HepG2 (cell line): ENCODE measurements around the gene PC. TPM values are rescaled to one million over a fixed set of nuclear protein-coding genes. Genes with fewer than 3 reads are reported as not detected.

ENCODE experiments used
- ATAC-seq: fragments of 200-7000 bp; cut with Tn5 transposase; 3 replicates; pipeline ENCODE4 v1.9.1; 2020; ENCODE audit warnings: mild to moderate bottlenecking, moderate library complexity
- BruUV-seq: library from RNA; stranded (reverse); fragments of 400-500 nt; replicated peaks from 2 replicates; lab custom pipeline; 2021; lab: Mats Ljungman, UMichigan
- CTCF ChIA-PET: fragments of 300-600 bp; formaldehyde crosslinking; extraction: SDS; loops from one replicate; lab custom pipeline; 2021; ENCODE audit warnings: low total read pairs, inconsistent platforms, low intra/inter-chr PET ratio; lab: Yijun Ruan, JAX
- POLR2A ChIA-PET: fragments of 350-600 bp; sonication (Branson Sonifier 250); formaldehyde crosslinking; loops from one replicate; lab custom pipeline; 2020; ENCODE audit warnings: antibody characterized with exemption, inconsistent platforms; lab: Yijun Ruan, JAX
- DNase-seq: peaks from one replicate; pipeline ENCODE4 v3.0.0-alpha.2; 2015; ENCODE audit warnings: low spot score
- FAIRE-seq: peaks from 3 replicates; lab custom pipeline; 2011; peaks lifted over from hg19 to GRCh38; lab: Jason Lieb, UNC
- H2AFZ ChIP-seq: one replicate; pipeline ENCODE4 v1.6.1; 2011; ENCODE audit warnings: low read length, inconsistent platforms
- H3K27ac ChIP-seq: fragments of 300-600 bp; 3 replicates; pipeline ENCODE4 v1.8.0; 2011; ENCODE audit warnings: mixed run types, mild to moderate bottlenecking, mixed read lengths, low read length, inconsistent platforms; ENCODE audit not compliant: insufficient read depth; ENCODE audit errors: extremely low read length
- H3K27me3 ChIP-seq, 2 experiments: fragments of 200-600 bp in 1 of 2; 2 replicates in 1 of 2; 3 replicates in 1 of 2; pipeline versions ENCODE4 v1.6.0 to v1.8.0; 2011; ENCODE audit warnings: low read length in 2 of 2, mild to moderate bottlenecking in 2 of 2, moderate library complexity in 2 of 2, inconsistent platforms in 1 of 2; ENCODE audit not compliant: insufficient read depth in 2 of 2, control insufficient read depth in 1 of 2
- H3K36me3 ChIP-seq, 2 experiments: fragments of 200-600 bp in 1 of 2; replicated peaks in 1 of 2; 2 replicates in 1 of 2; 3 replicates in 1 of 2; pipeline versions ENCODE4 v1.5.1 to v1.8.0; 2011; ENCODE audit warnings: low read length in 2 of 2, inconsistent platforms in 1 of 2; ENCODE audit not compliant: insufficient read depth in 2 of 2, control insufficient read depth in 1 of 2
- H3K4me1 ChIP-seq: 2 replicates; pipeline ENCODE4 v1.5.1; 2012; ENCODE audit warnings: low read length, inconsistent platforms; ENCODE audit not compliant: insufficient read depth
- H3K4me2 ChIP-seq: 2 replicates; pipeline ENCODE4 v1.6.0; 2011; ENCODE audit warnings: low read depth, low read length, inconsistent platforms
- H3K4me3 ChIP-seq, 3 experiments: fragments of 200-600 bp in 1 of 3; sonication (generic), shearing (Covaris generic) in 1 of 3; replicated peaks in 1 of 3; 2 replicates each; pipeline ENCODE4 v1.5.1; 2011 to 2016; ENCODE audit warnings: low read length in 3 of 3, inconsistent platforms in 2 of 3, low read depth in 2 of 3, mild to moderate bottlenecking in 2 of 3, control low read depth in 1 of 3, mixed read lengths in 1 of 3; ENCODE audit not compliant: insufficient read depth in 1 of 3
- H3K79me2 ChIP-seq: one replicate; pipeline ENCODE4 v1.6.1; 2011; ENCODE audit warnings: low read length, inconsistent platforms; ENCODE audit not compliant: insufficient read depth
- H3K9ac ChIP-seq: 2 replicates; pipeline ENCODE4 v1.6.0; 2011; ENCODE audit warnings: mild to moderate bottlenecking, low read depth, low read length, inconsistent platforms; ENCODE audit not compliant: insufficient read depth
- H3K9me3 ChIP-seq: 2 replicates; pipeline ENCODE4 v1.5.1; 2012; ENCODE audit warnings: mild to moderate bottlenecking, low read length
- H4K20me1 ChIP-seq: 2 replicates; pipeline ENCODE4 v1.6.0; 2011; ENCODE audit warnings: inconsistent platforms, mild to moderate bottlenecking, low read length, moderate library complexity; ENCODE audit not compliant: insufficient read depth
- AGO2 ChIP-seq: fragments of 200-400 bp; formaldehyde crosslinking; optimal IDR thresholded peaks from 2 replicates; pipeline ENCODE3; 2017; ENCODE audit warnings: mild to moderate bottlenecking, low read depth, low read length, moderate library complexity
- GRHL1 ChIP-seq: sonication (generic); formaldehyde crosslinking; conservative IDR thresholded peaks from 2 replicates; pipeline ENCODE4 v1.8.0; 2022; ENCODE audit warnings: missing genetic modification reagents
- HMGA1 ChIP-seq: sonication (generic); formaldehyde crosslinking; conservative IDR thresholded peaks from 2 replicates; pipeline ENCODE4 v1.4.0; 2020; ENCODE audit warnings: missing genetic modification reagents
- KAT8 ChIP-seq: IDR thresholded peaks from 2 replicates; pipeline ENCODE4 v1.6.1; 2016; ENCODE audit warnings: missing genetic modification reagents, missing compliant biosample characterization
- PRDM10 ChIP-seq: sonication (generic); formaldehyde crosslinking; IDR thresholded peaks from 2 replicates; pipeline ENCODE4 v1.4.0; 2020; ENCODE audit warnings: low read depth, missing genetic modification reagents
- RAD51 ChIP-seq: fragments of 450-650 bp; IDR thresholded peaks from 2 replicates; pipeline ENCODE4 v1.6.1; 2016; ENCODE audit warnings: borderline replicate concordance
- U2AF2 ChIP-seq: fragments of 200-400 bp; formaldehyde crosslinking; IDR thresholded peaks from 2 replicates; pipeline ENCODE4 v1.6.1; 2017; ENCODE audit warnings: low read depth, mild to moderate bottlenecking, low read length
- ZNF235 ChIP-seq: sonication (generic); formaldehyde crosslinking; IDR thresholded peaks from 2 replicates; pipeline ENCODE4 v1.8.1; 2023; ENCODE audit warnings: mild to moderate bottlenecking, missing genetic modification reagents, borderline replicate concordance
- ZNF839 ChIP-seq: sonication (generic); formaldehyde crosslinking; IDR thresholded peaks from 2 replicates; pipeline ENCODE4 v1.4.0; 2020; ENCODE audit warnings: missing genetic modification reagents, mild to moderate bottlenecking, borderline replicate concordance
- WGBS: methylation state at CpG from one replicate; pipeline ENCODE4 v1.1.6; 2017; ENCODE audit warnings: low lambda C conversion rate; 5-methylcytosine and 5-hydroxymethylcytosine counted together
- in situ Hi-C: cut with HindIII; loops from 2 replicates; pipeline ENCODE4 v1.10.0; 2017; ENCODE audit warnings: low pct_unique_long_range_greater_than_20kb; ENCODE audit not compliant: extremely low pct_ligation_motif_present
- intact Hi-C: fragments of 100-400 bp; cut with micrococcal nuclease; formaldehyde crosslinking; loops from one replicate; pipeline ENCODE4 v1.10.0; 2022; ENCODE audit not compliant: unreplicated experiment
- polyA plus RNA-seq, 8 experiments: library from polyadenylated mRNA; depleted of rRNA in 3 of 8; stranded (reverse) in 7 of 8; unstranded in 1 of 8; fragments of >200 nt; fragmentation: Illumina TruSeq in 4 of 8; extraction: Trizol in 4 of 8; gene quantifications; 2 replicates each; pipeline versions ENCODE4 v1.2.1 to v1.2.3, GENCODE V29; 2011 to 2016; ENCODE audit warnings: low read depth in 4 of 8, missing spikeins in 1 of 8, mixed read lengths in 1 of 8; ENCODE audit not compliant: insufficient read depth in 1 of 8
- total RNA-seq, 5 experiments: library from RNA; depleted of rRNA; stranded (reverse); fragments of >200 nt; fragmentation: Illumina TruSeq; extraction: Trizol; gene quantifications; 2 replicates each; pipeline ENCODE4 v1.2.3, GENCODE V29; 2016; ENCODE audit warnings: low read depth in 1 of 5

The PC gene
- total and polyA plus RNA-seq, 2 of the 13 experiments (the other 11 are each of a cell fraction or from before 2014, with no cell fraction given), result 29.0 to 39.0 TPM

GRCh38 chr11:66851239-66851596 lies 107.0 kb downstream of the PC start:
- WGBS, result 100% methylated on average over 2 of the region's 4 CpGs
- Histone ChIP-seq H3K36me3 (peaks cover 21 to 38% of the 10 kb centered on the region in 2 experiments; a peak in 4 of 5 replicates), H3K4me3 (no peak overlapping the region), H3K4me2 (no peak overlapping the region), H3K27ac (no peak overlapping the region), H3K4me1 (peaks cover 11% of the 10 kb centered on the region), H4K20me1 (no peaks in the 10 kb centered on the region), H2AFZ (no peak overlapping the region), H3K9ac (no peak overlapping the region), H3K9me3 (no peaks in the 10 kb centered on the region), H3K27me3 (no peaks in the 10 kb centered on the region), H3K79me2 (no peaks in the 10 kb centered on the region)
- DNase-seq (no peak), ATAC-seq (no peak), FAIRE-seq (no peak)
- intact Hi-C loops (no loop called here), in situ Hi-C loops (no loop called here)
- no TSS peak for BruUV-seq
- TF ChIP-seq PRDM10 (CRISPR knock-in tag), result no peak
- TF ChIP-seq AGO2, result peak; percentile 24
- POLR2A ChIA-PET, result interaction anchor here (1.4 kb wide), 1 partner anchor 7 kb away, joined by 5 read pairs; no protein-coding TSS in a partner anchor
- CTCF ChIA-PET, result no interaction called here

GRCh38 chr11:66850588-66851238 lies 107.5 kb downstream of the PC start:
- H3K9me3 ChIP-seq, result no peaks in the 10 kb centered on the region
- no peaks in the 10 kb centered on the region for H3K79me2 ChIP-seq
- peaks cover 22 to 42% of the 10 kb centered on the region in 2 experiments; a peak in 4 of 5 replicates for H3K36me3 ChIP-seq
- H3K9ac ChIP-seq, result no peak overlapping the region
- intact Hi-C loops, result no loop called here
- 97% methylated on average over 19 of the region's 23 CpGs for WGBS
- no peaks in the 10 kb centered on the region for H4K20me1 ChIP-seq
- H3K4me3 ChIP-seq, result no peak overlapping the region
- H2AFZ ChIP-seq, result no peak overlapping the region
- TF ChIP-seq ZNF235 (CRISPR knock-in tag) (no peak), HMGA1 (CRISPR knock-in tag) (no peak), RAD51 (no peak), ZNF839 (CRISPR knock-in tag) (no peak), U2AF2 (no peak), GRHL1 (no peak), AGO2 (peak; percentile 31), KAT8 (CRISPR knock-in tag) (no peak)
- POLR2A ChIA-PET, result no interaction called here
- no peak overlapping the region for H3K4me2 ChIP-seq
- no peak overlapping the region for H3K27ac ChIP-seq
- FAIRE-seq (no peak), DNase-seq (no peak), ATAC-seq (no peak)
- CTCF ChIA-PET, result no interaction called here
- no TSS peak for BruUV-seq
- H3K4me1 ChIP-seq, result peaks cover 10% of the 10 kb centered on the region
- in situ Hi-C loops, result no loop called here
- no peaks in the 10 kb centered on the region for H3K27me3 ChIP-seq
